22Rv1 (cell line): ENCODE data around the gene GTF3C6.

Source experiments
- ZFX ChIP-seq: fragments of 450-650 bp; IDR thresholded peaks from 2 replicates; pipeline ENCODE4 v1.6.1; 2017; ENCODE audit warnings: antibody characterized with exemption, borderline replicate concordance
- TF ChIP-seq, protein P1 (sequence below): fragments of 450-650 bp; IDR thresholded peaks from 2 replicates; pipeline ENCODE4 v1.5.1; 2017; ENCODE audit warnings: mild to moderate bottlenecking

- TF ChIP-seq, protein P1, sequence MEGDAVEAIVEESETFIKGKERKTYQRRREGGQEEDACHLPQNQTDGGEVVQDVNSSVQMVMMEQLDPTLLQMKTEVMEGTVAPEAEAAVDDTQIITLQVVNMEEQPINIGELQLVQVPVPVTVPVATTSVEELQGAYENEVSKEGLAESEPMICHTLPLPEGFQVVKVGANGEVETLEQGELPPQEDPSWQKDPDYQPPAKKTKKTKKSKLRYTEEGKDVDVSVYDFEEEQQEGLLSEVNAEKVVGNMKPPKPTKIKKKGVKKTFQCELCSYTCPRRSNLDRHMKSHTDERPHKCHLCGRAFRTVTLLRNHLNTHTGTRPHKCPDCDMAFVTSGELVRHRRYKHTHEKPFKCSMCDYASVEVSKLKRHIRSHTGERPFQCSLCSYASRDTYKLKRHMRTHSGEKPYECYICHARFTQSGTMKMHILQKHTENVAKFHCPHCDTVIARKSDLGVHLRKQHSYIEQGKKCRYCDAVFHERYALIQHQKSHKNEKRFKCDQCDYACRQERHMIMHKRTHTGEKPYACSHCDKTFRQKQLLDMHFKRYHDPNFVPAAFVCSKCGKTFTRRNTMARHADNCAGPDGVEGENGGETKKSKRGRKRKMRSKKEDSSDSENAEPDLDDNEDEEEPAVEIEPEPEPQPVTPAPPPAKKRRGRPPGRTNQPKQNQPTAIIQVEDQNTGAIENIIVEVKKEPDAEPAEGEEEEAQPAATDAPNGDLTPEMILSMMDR: no peak
- TF ChIP-seq ZFX: no peak
Observed at GRCh38 chr6:110980648-110981047, 22.1 kb downstream of the GTF3C6 start.
